Gastrocnemius medialis (tissue), 4 donors: ENCODE data around the gene TAMALIN.

Source experiments
- CTCF ChIP-seq, 5 experiments: fragments of 450-650 bp in 3 of 5; fragments of 200-600 bp in 2 of 5; sonication (generic) in 2 of 5; IDR thresholded peaks in 4 of 5; conservative IDR thresholded peaks in 1 of 5; 1 replicate in 4 of 5; 2 replicates in 1 of 5; pipeline ENCODE4 v1.5.1; 2016 to 2019; ENCODE audit warnings: antibody characterized with exemption in 5 of 5, mild to moderate bottlenecking in 3 of 5, moderate library complexity in 3 of 5
- POLR2A ChIP-seq, 2 donors: fragments of 450-650 bp; IDR thresholded peaks; one replicate each; pipeline ENCODE4 v1.6.1; 2017; ENCODE audit warnings: antibody characterized with exemption in 2 of 2, mild to moderate bottlenecking in 2 of 2, moderate library complexity in 2 of 2

GRCh38 chr12:51958542-51958941 lies 48.2 kb upstream of the TAMALIN start:
- TF ChIP-seq CTCF (IDR thresholded peaks at IDR 0.05 in 4 of 5, conservative IDR thresholded peaks at IDR 0.05 in 1 of 5) = no peak
- TF ChIP-seq POLR2A (IDR thresholded peaks at IDR 0.05) = no peak
